Uterus (tissue), 4 donors: Measurements from ENCODE around the gene CD160. TPM values are rescaled to one million over a fixed set of nuclear protein-coding genes. Genes with fewer than 3 reads are reported as not detected.
"Not testable (repeated sequence)": the region's sequence is repeated elsewhere in the genome, so short reads cannot be mapped to it uniquely, and the experiment has no call there.

ENCODE experiments used
- DNase-seq, 2 donors: peaks; one replicate each; pipeline ENCODE4 v3.0.0-alpha.2; 2019 to 2020
- H3K27ac ChIP-seq, 2 donors: fragments of 200-600 bp; sonication (generic); 1 replicate in 1 of 2; 2 replicates in 1 of 2; pipeline ENCODE4 v1.5.1; 2016 to 2018
- H3K27me3 ChIP-seq, 2 donors: fragments of 200-600 bp; sonication (generic); one replicate each; pipeline ENCODE4 v1.5.1; 2018 to 2019; ENCODE audit warnings: control low read depth in 1 of 2
- H3K36me3 ChIP-seq, 2 donors: fragments of 200-600 bp; sonication (generic); one replicate each; pipeline ENCODE4 v1.5.1; 2019; ENCODE audit warnings: control low read depth in 1 of 2
- H3K4me1 ChIP-seq, 2 donors: fragments of 200-600 bp; sonication (generic); one replicate each; pipeline ENCODE4 v1.5.1; 2018 to 2019; ENCODE audit warnings: control low read depth in 1 of 2
- H3K4me3 ChIP-seq, 2 donors: fragments of 200-600 bp; sonication (generic); 1 replicate in 1 of 2; 2 replicates in 1 of 2; pipeline ENCODE4 v1.5.1; 2018 to 2019; ENCODE audit warnings: mild to moderate bottlenecking in 1 of 2
- H3K9me3 ChIP-seq, 2 donors: fragments of 200-600 bp; sonication (generic); one replicate each; pipeline ENCODE4 v1.5.1; 2019; ENCODE audit warnings: control low read depth in 1 of 2
- CTCF ChIP-seq, 4 experiments: fragments of 200-600 bp in 2 of 4; fragments of 450-650 bp in 2 of 4; sonication (generic) in 2 of 4; IDR thresholded peaks; one replicate each; pipeline ENCODE4 v1.5.1; 2016 to 2019; ENCODE audit warnings: antibody characterized with exemption in 4 of 4, mild to moderate bottlenecking in 2 of 4, moderate library complexity in 1 of 4
- POLR2A ChIP-seq, 2 donors: fragments of 450-650 bp; IDR thresholded peaks; one replicate each; pipeline ENCODE4 v1.6.1; 2016; ENCODE audit warnings: antibody characterized with exemption in 2 of 2, mild to moderate bottlenecking in 1 of 2, moderate library complexity in 1 of 2
- intact Hi-C: fragments of 100-400 bp; cut with DNase I; formaldehyde crosslinking; loops from one replicate; pipeline ENCODE4 v1.15.1; 2023; ENCODE audit warnings: low total_unique reads
- total RNA-seq, 4 donors: library from RNA; depleted of rRNA in 3 of 4; stranded (reverse); fragments of >200 nt in 3 of 4; gene quantifications; one replicate each; pipeline versions ENCODE4 v1.1.0 to v1.2.4, GENCODE V29; 2014 to 2023
- donor health status: DM: yes; HTN: yes; CAD: no.

Gene CD160
- total RNA-seq, 4 donors from 2014 or later: 0.55 TPM; not detected in 3

GRCh38 chr1:145751491-145752037 is 32.3 kb downstream of the CD160 start:
- Histone ChIP-seq H3K9me3 (no peaks in the 10 kb centered on the region), H3K4me3 (no peak overlapping the region), H3K36me3 (no peaks in the 10 kb centered on the region), H3K4me1 (peaks cover 3 to 5% of the 10 kb centered on the region in 2 donors), H3K27me3 (no peaks in the 10 kb centered on the region), H3K27ac (peak overlapping the region; percentile 45 to 48)
- intact Hi-C loops: no loop called here
- DNase-seq: no peak
- TF ChIP-seq POLR2A (IDR thresholded peaks at IDR 0.05) (no peak), CTCF (IDR thresholded peaks at IDR 0.05) (no peak)

- Histone ChIP-seq H3K9me3 (no peaks in the 10 kb centered on the region), H3K4me1 (no peaks in the 10 kb centered on the region), H3K27ac (no peak overlapping the region), H3K4me3 (no peak overlapping the region), H3K27me3 (no peaks in the 10 kb centered on the region), H3K36me3 (no peaks in the 10 kb centered on the region)
- intact Hi-C loops: no loop called here
- no peak for TF ChIP-seq POLR2A (IDR thresholded peaks at IDR 0.05)
- DNase-seq: no peak
Observed at GRCh38 chr1:145757420-145757819, 38.1 kb downstream of the CD160 start.

- TF ChIP-seq CTCF (IDR thresholded peaks at IDR 0.05): no peak
- TF ChIP-seq POLR2A (IDR thresholded peaks at IDR 0.05): no peak
- Histone ChIP-seq H3K4me3 (no peak overlapping the region), H3K27me3 (no peaks in the 10 kb centered on the region), H3K4me1 (no peaks in the 10 kb centered on the region), H3K36me3 (no peaks in the 10 kb centered on the region), H3K9me3 (no peaks in the 10 kb centered on the region), H3K27ac (no peak overlapping the region)
- intact Hi-C loops: no loop called here
- no peak for DNase-seq
Observed at GRCh38 chr1:145758116-145758515, 38.8 kb downstream of the CD160 start.

- Histone ChIP-seq H3K4me1 (no peaks in the 10 kb centered on the region), H3K9me3 (no peaks in the 10 kb centered on the region), H3K27ac (no peak overlapping the region), H3K27me3 (no peaks in the 10 kb centered on the region), H3K4me3 (no peak overlapping the region), H3K36me3 (no peaks in the 10 kb centered on the region)
- intact Hi-C loops: no loop called here
- DNase-seq: no peak
- no peak for TF ChIP-seq CTCF (IDR thresholded peaks at IDR 0.05)
- no peak for TF ChIP-seq POLR2A (IDR thresholded peaks at IDR 0.05)
Observed at GRCh38 chr1:145758575-145758974, 39.3 kb downstream of the CD160 start.

GRCh38 chr1:145759721-145760120 is 40.4 kb downstream of the CD160 start:
- intact Hi-C loops: no loop called here
- Histone ChIP-seq H3K36me3 (no peaks in the 10 kb centered on the region), H3K4me1 (no peaks in the 10 kb centered on the region), H3K27me3 (no peaks in the 10 kb centered on the region), H3K27ac (no peak overlapping the region), H3K4me3 (no peak overlapping the region), H3K9me3 (no peaks in the 10 kb centered on the region)
- DNase-seq: no peak
- TF ChIP-seq POLR2A (IDR thresholded peaks at IDR 0.05) (no peak), CTCF (IDR thresholded peaks at IDR 0.05) (no peak)

GRCh38 chr1:145760395-145760949 is 41.2 kb downstream of the CD160 start:
- H3K4me1 ChIP-seq, H3K9me3 ChIP-seq, H3K27ac ChIP-seq, DNase-seq, intact Hi-C loops, H3K4me3 ChIP-seq, H3K36me3 ChIP-seq, H3K27me3 ChIP-seq: not testable (repeated sequence)

- H3K4me1 ChIP-seq, H3K27ac ChIP-seq, H3K4me3 ChIP-seq, DNase-seq, intact Hi-C loops, H3K36me3 ChIP-seq, H3K9me3 ChIP-seq, H3K27me3 ChIP-seq: not testable (repeated sequence)
Observed at GRCh38 chr1:145761498-145761897, 42.2 kb downstream of the CD160 start.

- H3K27me3 ChIP-seq, H3K4me1 ChIP-seq, DNase-seq, H3K36me3 ChIP-seq, H3K4me3 ChIP-seq, H3K27ac ChIP-seq, H3K9me3 ChIP-seq, intact Hi-C loops: not testable (repeated sequence)
Observed at GRCh38 chr1:145762001-145762400, 42.7 kb downstream of the CD160 start.

GRCh38 chr1:145764231-145764940 is 45.1 kb downstream of the CD160 start:
- H3K4me3 ChIP-seq, intact Hi-C loops, H3K36me3 ChIP-seq, H3K27me3 ChIP-seq, H3K9me3 ChIP-seq, DNase-seq, H3K27ac ChIP-seq, H3K4me1 ChIP-seq: not testable (repeated sequence)
